NCI-H1048 (cell line): Measurements from ENCODE around the gene COX20.
"Not testable (repeated sequence)": the region's sequence is repeated elsewhere in the genome, so short reads cannot be mapped to it uniquely, and the experiment has no call there.

Experiments
- DNase-seq: peaks from one replicate; lab custom pipeline; 2025; lab: John Stamatoyannopoulos, UW

COX20 gene, protein sequence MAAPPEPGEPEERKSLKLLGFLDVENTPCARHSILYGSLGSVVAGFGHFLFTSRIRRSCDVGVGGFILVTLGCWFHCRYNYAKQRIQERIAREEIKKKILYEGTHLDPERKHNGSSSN

DNA sequence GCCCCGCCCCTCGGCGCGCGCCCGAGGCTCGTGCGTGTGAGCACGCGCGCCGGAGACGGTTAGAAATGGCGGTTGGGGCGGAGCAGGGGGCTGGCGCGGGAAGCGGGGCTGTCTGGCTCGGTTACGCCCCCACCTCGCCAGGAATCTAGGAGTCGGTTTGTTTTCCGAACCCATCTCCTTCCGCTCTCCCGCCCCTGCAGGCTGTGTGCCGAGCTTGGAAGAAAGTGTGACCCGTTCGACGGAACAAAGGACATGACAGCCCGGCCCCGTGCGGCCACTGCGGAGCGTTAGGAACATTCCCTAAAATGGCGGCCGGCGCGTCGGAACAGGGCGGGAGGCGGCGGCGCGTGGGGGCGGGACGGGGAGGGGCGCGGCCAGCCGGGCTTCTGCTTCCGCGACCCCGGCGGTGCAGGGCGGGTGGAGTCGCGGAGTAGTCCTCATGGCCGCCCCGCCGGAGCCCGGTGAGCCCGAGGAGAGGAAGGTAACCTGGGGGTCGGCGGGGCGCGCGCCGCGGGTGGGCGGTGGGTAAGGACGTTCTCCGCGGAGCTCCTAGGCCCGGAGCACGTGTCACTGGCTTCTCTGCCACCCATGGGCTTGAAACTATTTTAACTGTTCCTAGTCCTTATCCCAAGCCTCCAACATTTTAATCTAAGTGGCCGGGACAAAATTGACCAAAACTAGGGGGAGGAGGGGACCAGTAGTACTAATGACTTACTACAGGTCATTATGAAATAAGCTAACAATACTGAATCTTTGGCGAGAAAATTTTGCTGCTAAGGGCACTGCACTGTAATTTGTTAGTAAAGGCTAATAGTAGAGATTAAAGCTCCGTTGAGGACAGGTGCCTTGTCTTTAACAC lies at the start of gene COX20:
TSS of gene COX20 (plus strand) at position 383 of the 859 bp plus-strand sequence. CDS start at position 440, 57 bp downstream.
- DNase-seq: peak; percentile 98

DNA sequence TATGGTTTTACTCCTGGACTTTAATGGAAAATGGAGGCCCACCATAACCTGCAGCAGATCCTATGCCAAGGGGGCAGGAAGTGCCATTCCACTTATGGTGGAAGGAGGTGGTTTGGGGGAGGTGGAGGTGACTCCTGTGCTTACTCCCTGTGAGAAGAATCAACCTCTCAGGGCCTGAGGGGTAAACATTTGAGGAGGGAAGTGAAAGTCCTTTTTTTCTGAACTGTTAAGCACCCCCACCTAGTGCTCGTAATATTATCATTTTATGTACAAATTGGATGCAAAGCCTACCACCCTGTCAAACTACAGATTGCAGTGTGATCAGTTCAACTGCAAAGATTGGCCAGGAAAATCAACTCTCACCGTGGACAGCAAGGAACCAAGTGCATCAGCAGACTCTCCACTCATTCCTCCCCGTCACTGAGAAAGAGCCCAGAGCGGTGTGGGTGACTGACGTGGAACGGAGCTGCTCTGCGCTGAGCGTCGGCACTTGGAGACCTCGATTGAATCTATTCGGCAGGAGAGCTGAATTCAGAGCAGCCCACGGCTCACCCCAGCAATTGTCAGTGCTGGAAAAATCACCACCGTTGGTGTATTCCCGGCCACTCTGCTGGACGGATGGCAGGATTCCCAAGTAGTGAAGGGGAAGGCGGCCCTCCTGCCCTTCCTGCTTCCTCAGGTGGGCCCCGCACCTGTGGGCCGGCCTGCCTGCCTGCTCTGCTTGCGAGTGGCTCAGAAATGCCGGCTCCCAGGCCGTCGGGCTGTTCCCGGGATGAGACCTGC lies 46.8 kb upstream of the COX20 start:
- DNase-seq: no peak

DNA sequence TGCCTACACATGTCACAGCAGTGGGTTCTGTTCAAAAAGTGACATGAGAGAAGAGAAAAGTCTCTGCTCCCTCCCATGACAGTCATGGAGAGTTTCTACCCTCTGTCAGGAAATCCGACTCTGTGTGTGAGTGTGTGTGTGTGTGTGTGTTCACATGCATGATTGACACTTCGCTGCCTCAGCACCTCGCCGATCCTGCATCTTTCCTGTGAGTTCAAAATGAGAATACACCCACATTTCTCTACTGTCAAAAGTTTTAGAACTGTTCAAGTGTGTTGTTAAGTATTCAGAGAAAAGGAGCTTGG lies 46.2 kb upstream of the COX20 start:
- DNase-seq: no peak

DNA sequence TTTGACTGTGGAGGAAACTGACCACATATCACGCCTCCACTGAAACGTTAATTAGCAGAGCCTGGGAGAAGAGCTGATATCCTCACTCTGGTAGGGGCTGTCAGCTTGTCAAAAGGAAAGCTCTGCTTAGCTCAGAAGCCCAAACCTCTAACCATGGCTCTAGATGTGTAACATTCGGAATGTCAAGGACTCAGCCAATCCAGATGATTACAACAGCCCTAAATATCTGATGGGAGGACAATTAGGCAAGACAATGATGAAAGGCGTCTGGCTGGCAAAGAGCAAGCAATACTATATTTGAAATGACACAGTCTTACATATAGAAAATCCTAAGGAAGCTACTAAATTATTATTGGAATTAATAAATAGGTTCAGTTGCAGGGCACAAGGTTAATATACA lies 45.7 kb upstream of the COX20 start:
- no peak for DNase-seq

DNA sequence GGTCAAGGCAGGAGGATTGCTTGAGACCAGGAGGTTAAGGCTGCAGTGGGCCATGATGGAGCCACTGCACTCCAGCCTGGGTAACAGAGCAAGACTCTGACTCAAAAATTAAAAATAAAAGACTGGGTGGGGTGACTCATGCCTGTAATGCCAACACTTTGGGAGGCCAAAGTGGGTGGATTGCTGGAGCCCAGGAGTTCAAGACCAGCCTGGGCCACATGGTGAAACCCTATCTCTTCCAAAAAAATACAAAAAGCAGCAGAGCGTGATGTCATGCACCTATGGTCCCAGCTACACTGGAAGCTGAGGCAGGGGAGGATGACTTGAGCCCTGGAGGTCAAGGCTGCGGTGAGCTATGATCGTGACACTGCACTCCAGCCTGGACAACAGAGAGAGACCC lies 44.4 kb upstream of the COX20 start:
- no peak for DNase-seq

DNA sequence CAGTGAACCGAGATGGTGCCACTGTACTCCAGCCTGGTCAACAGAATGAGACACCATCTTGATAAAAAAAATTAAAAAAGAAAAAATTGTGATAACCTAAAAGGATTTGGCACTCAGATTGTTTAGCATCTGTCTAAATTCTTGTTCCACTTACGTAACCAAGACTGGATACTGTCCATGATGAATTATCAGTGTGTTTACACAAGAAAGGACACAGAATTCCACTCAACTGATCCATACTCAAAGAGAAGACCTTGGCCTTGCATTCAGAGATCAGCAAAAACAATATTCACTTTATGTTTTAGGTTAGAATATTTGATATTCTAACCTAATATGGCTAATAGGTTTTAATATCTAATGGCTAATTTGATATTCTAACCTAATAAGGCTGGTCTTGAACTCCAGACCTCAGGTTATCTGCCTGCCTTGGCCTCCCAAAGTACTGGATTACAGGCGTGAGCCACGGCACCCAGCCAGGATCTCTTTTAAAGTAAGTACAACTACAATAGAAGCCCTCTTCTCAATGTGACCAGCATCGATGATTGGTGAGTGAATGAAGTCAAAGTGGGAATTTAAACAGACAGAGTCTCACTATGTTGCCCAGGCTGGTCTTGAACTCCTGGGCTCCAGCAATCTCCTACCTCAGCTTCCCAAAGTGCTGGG lies 43.1 kb upstream of the COX20 start:
- no peak for DNase-seq

DNA sequence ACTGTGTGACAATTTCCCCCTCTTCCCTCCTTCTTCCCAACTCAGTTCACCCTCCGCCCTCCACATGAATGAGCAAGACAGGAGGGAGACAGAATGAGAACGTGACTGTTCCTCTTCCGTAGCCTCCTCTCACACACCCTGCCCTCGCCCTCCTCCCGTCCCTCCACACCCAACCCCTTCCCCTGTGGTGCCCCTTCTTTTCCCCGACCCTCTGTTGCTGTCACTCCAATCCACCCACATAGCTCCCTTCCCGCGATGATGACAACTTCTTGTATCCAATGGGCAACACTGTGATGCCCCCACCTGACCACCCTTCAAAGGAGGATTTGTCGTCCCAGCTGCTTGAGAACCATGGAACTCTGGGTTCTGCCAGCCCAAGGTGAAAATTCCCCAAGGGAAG lies 41.4 kb upstream of the COX20 start:
- DNase-seq: no peak

DNA sequence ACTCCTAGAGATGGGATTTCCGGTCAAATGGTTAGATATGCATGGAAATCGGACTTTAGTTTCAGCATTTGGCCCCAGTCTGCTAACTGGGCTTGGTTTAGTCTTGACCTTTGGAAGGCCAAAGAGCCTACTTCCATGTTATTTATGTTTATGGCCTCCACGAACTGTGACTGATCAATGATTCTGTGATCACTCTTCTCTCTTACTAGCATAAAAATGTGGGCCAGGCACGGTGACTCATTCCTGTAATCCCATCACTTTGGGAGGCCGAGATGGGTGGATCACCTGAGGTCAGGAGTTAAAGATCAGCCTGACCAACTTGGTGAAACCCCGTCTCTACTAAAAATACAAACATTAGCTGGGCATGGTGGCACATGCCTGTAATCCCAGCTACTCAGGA lies 40.9 kb upstream of the COX20 start:
- DNase-seq: not testable (repeated sequence)

DNA sequence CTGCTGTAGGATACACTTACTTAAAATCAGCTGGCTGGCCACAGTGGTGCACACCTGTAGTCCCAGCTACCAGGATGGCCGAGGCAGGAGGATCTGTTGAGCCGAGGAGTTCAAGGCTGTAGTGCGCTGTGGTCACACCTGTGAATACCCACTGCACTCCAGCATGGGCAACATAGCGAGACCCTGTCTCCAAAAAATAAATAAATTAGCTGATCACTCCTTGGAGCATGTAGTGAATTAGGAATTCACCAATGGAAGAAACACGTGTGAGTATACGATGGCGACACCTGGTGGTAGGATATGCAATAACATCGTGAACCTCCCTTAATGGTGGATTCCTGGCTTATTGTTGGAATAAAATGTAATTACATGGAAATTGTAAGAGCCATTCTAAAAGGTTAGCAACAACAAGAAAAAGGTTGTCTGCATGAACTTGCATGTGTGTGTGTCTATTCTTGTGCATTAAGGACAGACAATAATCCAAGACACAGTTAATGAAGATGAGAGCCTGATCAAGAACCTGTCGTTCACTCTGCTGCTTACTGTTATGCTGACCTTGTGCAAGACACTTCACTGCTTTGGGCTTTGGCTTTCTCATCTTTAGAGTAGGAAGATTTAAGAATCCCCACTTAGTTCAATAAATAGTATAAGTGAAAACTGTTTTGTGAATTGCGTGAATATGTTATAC lies 38.6 kb upstream of the COX20 start:
- peak; percentile 51 for DNase-seq

DNA sequence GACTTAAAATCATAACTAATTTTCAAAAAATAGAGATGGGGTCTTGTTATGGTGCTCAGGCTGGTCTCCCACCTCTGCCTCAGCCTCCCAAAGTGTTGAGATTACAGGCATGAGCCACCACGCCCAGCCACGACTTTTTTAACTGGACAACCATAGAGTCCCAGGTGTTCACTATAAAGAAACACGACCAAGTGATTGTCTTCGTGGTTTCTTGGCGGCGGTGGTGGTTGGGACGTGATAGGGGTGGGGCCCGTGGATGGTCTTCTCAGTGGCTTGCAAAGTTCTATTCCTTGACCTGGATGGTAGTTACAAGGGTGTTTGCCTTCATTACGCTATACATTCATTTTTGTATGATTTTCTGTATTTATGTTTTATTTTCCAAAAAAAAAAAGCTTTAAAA lies 34.6 kb upstream of the COX20 start:
- no peak for DNase-seq

DNA sequence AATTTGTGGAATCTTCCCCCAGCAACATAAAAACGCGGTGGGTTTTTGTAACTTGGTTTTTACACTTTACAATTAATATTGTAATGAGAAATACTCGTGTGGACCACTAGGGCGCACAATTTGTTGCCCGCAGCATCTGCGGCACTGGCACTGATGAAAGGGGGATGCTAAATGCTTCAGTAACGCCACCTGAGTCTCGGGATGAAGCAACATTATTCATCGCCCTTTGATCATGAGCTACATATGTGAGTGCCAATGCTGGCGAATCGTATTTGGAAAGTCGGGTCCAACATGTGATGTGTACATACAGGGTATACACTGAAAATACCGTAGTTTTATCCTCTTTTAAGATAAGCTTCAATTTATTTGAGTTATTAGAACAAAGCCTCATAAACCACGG lies 34.2 kb upstream of the COX20 start:
- DNase-seq: no peak

DNA sequence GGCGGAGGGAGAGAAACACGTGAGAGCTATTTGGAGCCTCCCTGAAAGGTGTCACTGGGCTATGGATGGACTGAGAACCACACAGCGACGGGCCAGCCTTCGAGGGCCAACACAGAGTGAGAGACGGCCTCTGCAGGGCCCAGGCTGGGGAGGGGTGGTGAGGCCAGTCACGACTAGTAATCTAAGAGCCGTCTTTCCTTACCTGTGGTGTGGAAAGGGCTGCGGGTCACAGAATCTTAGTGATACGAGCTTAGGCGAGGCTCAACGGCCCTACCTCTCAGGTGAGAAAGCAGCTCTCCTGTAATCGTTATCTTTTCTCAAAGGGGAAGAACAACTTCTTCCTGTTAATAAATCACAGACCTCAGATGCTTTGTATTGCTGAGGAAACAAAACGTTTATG lies 33.4 kb upstream of the COX20 start:
- DNase-seq: no peak

DNA sequence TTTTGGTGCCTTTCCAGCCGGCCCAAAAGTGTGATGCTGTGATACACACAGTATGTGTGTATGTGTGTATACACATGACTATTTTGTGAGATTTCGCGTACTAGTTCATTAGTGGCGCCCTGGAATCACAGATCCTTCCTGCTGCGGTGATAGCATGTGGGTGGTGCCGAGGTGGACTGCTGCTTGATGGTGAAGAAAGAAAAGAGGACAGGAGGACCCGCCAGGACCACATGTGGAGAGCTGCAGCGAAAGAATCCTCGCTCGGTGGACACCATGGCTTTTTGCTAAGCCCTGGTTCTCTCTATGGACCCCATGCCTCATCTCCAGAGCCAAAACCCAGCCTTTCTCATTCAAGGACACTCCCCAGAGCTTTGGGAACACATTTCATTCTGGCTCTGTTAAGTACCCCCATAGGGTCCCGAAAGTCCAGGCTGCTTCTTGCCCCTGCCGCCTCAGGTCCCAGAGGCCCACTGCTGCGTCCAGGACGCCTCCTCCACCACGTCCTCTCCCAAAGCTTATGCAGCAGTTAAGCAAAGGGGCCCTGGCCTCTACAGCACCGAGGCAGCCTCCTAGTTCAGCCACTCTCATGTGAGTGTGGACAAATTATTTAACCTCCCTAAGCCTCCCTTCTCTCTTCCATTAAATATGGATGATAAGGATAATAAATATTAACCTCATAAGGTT lies 32.8 kb upstream of the COX20 start:
- no peak for DNase-seq

DNA sequence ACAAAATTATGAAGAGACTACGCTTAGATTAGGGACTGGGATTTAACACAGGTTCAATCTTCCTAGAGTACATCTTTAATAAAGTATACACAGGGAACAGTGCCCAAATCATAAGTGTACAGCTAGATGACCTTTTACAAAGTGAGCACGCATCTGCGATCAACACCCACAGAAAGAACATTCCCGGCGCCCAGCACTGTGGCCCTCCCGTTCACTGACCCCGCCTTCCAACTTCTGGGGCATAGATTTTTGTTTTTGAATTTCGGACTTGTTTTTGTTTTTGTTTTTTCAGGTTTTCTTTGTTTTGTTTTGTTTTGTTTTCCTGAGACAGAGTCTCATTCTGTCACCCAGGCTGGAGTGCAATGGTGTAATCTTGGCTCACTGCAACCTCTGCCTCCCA lies 30.6 kb upstream of the COX20 start:
- no peak for DNase-seq

DNA sequence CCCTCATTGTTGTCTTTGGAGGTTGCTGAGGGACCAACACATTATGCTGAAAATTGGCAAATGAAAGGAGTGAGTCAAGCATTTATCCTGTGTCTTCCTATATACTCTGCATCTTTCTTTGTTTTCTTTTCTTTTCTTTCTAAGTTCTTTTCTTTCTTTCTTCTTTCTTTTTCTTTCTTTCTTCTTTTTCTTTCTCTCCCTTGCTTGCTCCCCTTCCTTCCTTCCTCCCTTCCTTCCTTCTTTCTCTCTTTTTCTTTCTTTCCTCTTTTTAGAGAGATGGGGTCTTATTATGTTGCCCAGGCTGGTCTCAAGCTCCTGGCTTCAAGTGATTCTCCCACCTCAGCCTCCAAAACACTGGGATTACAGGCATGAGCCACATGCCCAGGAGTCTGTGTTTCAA lies 28.3 kb upstream of the COX20 start:
- DNase-seq: no peak

DNA sequence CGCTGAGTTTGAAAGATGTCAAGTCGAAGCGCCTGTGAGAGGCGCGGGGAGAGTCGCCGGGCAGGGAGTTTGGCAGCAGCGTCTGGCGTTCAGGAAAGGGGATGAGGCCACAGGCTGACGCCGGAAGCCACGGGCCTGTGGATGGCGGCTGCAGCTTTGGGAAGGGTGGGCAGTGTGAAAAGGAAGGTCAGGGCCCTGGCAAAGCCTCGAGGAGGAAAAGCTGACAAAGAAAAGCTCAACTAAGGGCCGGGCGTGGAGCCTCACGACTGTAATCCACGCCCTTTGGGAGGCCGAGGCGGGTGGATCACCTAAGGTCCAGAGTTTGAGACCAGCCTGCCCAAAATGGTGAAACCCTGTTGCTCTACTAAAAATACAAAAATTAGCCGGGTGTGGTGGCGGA lies 25.2 kb upstream of the COX20 start:
- no peak for DNase-seq

DNA sequence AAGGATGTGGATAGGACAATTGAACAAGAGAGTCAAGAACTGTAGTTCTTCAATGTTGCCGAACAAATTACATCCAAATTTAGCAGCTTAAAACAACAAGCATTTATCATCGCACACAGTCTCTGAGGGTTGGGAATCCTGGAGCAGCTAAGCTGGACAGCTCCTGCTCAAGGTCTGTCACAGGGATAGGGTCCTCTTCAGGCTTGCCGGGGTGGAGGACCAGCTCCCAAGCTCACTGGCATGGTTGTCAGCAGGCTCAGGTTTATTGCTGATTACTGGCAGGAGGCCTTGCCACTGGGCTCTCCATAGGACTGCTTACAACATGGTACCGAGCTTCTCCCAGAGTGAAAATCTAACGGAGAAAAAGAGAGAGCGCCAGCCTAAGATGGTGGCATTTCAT lies 22.1 kb upstream of the COX20 start:
- DNase-seq: no peak

DNA sequence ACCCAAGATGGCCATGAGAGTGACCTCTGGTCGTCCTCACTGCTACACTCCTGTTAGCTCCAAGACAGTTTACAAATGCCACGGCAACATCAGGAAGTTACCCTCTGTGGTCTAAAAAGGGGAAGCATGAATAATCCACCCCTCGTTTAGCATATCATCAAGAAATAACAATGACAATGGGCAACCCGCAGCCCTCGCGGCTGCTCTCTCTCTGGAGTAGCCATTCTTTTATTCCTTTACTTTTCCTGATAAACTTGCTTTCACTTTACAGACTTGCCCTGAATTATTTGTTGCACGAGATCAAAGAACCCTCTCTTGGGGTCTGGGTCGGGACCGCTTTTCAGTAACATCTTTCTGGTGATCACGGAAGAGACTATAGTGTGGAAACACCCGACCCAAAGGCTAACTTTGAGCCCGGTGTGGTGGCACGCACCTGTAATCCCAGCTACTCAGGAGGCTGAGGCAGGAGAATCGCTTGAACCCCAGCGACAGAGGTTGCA lies 19.8 kb upstream of the COX20 start:
- DNase-seq: no peak

DNA sequence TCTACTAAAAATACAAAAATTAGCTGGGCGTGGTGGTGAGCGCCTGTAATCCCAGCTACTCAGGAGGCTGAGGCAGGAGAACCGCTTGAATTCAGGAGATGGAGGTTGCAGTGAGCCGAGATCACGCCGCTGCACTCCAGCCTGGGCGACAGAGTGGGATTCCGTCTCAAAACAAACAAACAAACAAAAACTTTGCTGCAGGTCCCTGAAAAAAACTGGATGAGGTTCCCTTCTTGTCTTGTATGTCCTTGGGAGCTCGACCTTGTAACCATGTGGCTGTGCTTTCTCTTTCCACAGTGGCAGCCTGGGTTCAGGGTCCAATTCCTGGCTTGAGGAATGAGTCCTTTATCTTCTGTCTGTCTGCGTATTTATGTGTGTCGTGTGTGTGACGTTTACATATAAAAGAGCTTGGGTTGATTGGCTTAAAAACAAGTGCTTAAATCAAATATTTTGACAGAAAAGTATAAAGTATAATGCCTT lies 18.0 kb upstream of the COX20 start:
- no peak for DNase-seq

DNA sequence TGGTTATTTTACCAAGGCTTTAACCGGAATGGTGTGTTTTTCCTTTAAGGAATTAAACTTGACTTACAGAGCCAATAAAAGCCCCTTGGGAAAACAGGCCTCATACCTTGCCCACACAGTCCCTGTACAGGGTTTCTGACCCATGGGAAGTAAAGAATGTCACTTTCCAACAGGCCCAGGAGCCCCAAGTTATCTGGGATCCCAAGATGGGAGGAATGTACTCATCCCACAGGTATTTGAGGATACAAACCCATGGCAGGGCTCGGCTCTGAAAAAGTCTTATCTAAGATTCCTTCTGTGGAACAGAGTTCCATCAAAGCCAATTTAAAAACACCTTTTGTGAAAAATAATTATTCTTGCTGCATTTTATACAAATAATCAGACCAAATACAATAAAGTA lies 15.3 kb upstream of the COX20 start:
- DNase-seq: no peak

DNA sequence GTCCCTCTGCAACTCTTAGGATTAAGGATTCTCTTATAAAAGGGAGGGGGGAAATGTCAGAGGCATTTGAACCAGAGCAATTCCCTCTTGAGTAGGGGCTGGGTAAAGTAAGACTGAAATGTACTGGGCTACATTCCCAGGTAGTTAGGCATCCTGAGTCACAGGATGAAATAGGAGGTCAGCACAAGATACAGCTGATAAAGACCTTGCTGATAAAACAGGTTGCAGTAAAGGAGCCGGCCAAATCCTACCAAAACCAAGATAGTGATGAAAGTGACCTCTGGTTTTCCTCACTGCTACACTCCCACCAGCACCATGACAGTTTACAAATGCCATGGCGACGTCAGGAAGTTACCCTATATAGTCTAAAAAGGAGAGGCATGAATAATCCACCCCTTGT lies 14.3 kb upstream of the COX20 start:
- DNase-seq: no peak
